NB4 (cell line): ENCODE results near the gene TMEM132C.

Experiments used
- DNase-seq: peaks from one replicate; pipeline ENCODE4 v3.0.0; 2010; ENCODE audit warnings: low read depth
- H3K4me3 ChIP-seq: one replicate; pipeline ENCODE4 v1.5.1; 2011; ENCODE audit warnings: mild to moderate bottlenecking, low read depth, low read length, moderate library complexity
- MAX ChIP-seq: IDR thresholded peaks from 2 replicates; pipeline ENCODE4 v1.6.1; 2011; ENCODE audit warnings: low read depth, low read length
- MYC ChIP-seq: IDR thresholded peaks from 2 replicates; pipeline ENCODE4 v1.6.1; 2011; ENCODE audit warnings: low read depth, low read length
- POLR2A ChIP-seq: IDR thresholded peaks from 2 replicates; pipeline ENCODE4 v1.6.1; 2011; ENCODE audit warnings: mild to moderate bottlenecking; ENCODE audit not compliant: insufficient read length; ENCODE audit errors: extremely low read depth
- TF ChIP-seq, protein P1 (sequence below): IDR thresholded peaks from one replicate; pipeline ENCODE4 v1.5.1; 2012; ENCODE audit warnings: low read depth, low read length

TMEM132C gene

DNA sequence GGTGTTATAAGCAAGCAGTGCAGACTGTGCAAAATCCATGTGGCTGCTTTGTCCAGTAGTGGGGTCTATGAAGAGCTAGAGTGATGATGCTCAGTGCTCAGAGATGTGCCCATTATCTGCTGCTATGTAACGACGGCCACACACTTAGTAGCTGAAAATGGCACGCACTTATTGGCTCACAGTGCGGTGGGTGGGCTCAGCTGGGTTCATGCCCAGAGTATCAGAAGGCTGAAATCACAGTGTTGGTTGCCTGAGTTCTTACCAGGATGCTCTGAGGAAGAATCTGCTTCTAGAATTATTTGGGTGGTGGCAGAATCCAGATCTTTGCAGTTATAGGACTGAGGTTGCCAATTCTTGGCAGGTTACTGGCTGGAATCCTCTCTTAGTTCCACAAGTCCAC, 432.1 kb downstream of the TMEM132C start:
- no peak for DNase-seq
- TF ChIP-seq, protein P1, sequence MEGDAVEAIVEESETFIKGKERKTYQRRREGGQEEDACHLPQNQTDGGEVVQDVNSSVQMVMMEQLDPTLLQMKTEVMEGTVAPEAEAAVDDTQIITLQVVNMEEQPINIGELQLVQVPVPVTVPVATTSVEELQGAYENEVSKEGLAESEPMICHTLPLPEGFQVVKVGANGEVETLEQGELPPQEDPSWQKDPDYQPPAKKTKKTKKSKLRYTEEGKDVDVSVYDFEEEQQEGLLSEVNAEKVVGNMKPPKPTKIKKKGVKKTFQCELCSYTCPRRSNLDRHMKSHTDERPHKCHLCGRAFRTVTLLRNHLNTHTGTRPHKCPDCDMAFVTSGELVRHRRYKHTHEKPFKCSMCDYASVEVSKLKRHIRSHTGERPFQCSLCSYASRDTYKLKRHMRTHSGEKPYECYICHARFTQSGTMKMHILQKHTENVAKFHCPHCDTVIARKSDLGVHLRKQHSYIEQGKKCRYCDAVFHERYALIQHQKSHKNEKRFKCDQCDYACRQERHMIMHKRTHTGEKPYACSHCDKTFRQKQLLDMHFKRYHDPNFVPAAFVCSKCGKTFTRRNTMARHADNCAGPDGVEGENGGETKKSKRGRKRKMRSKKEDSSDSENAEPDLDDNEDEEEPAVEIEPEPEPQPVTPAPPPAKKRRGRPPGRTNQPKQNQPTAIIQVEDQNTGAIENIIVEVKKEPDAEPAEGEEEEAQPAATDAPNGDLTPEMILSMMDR: no peak
- TF ChIP-seq POLR2A (no peak), MAX (no peak), MYC (no peak)
- no peak overlapping the region for H3K4me3 ChIP-seq

DNA sequence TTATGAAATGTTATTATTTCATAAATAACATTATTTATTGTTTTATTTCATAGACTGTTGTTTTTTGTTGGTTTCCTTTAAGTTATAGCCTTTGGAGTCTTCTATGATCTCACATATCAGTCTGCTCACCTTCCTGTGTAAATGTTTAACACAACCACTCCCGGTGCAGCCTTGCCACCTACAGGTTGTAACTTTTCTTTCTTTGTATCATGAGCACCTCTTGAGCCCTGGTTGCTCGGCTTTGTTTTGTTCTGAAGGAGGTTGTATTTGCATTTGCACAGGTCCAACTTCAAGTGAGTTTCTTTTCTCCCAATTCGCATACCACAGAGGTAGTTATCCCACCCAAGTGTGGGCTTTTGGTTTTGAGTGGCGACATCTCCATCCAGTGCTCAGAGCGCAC, 435.4 kb downstream of the TMEM132C start:
- no peak overlapping the region for H3K4me3 ChIP-seq
- TF ChIP-seq POLR2A (no peak), MAX (no peak), MYC (no peak)
- TF ChIP-seq, protein P1: no peak
- DNase-seq: no peak

DNA sequence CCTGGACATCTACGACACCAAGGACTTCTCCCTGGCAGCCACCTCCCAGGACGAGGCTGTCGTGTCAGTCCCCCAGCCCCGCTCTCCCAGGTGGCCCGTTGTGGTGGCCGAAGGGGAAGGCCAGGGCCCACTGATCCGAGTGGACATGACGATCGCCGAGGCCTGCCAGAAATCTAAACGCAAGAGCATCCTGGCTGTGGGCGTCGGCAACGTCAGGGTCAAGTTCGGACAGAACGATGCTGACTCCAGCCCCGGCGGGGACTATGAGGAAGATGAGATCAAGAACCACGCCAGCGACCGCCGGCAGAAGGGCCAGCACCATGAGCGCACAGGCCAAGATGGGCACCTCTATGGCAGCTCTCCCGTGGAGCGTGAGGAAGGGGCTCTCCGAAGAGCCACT, 438.2 kb downstream of the TMEM132C start:
- DNase-seq: no peak
- no peak overlapping the region for H3K4me3 ChIP-seq
- TF ChIP-seq MYC (no peak), POLR2A (no peak), MAX (no peak)
- TF ChIP-seq, protein P1: no peak

- no peak overlapping the region for H3K4me3 ChIP-seq
- TF ChIP-seq MAX: no peak
- TF ChIP-seq, protein P1: no peak
- TF ChIP-seq POLR2A: no peak
- TF ChIP-seq MYC: no peak
- DNase-seq: no peak
These were observed 440.5 kb downstream of the TMEM132C start for GRCh38 chr12:128707488-128707887.

DNA sequence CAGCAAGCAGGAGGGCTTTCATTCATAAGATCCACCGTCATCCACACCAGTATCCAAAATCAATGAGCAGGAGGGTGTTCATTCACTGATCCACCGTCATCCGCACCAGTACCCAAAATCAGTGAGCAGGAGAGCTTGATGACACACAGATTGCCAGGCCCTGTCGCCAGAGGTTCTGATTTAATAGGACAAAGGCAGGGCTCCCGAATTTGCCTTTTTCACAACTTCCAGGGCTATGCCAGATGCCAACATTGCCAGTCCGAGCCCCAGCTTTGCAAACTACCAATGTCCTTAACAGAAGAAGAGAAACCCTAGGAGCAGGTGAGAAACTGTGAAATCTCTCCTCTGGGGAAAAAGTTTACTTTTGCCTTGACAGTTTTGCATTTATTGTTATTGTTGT, 441.8 kb downstream of the TMEM132C start:
- DNase-seq: no peak
- H3K4me3 ChIP-seq: no peak overlapping the region
- TF ChIP-seq, protein P1: no peak
- TF ChIP-seq POLR2A (no peak), MAX (no peak), MYC (no peak)

- no peak overlapping the region for H3K4me3 ChIP-seq
- DNase-seq: no peak
- no peak for TF ChIP-seq POLR2A
- TF ChIP-seq MAX: no peak
- no peak for TF ChIP-seq MYC
These were observed 442.7 kb downstream of the TMEM132C start for GRCh38 chr12:128709660-128710059.

GRCh38 chr12:128711486-128711885, 444.5 kb downstream of the TMEM132C start:
- no peak for TF ChIP-seq MYC
- TF ChIP-seq MAX: no peak
- TF ChIP-seq POLR2A: no peak
- TF ChIP-seq, protein P1: no peak
- no peak for DNase-seq
- H3K4me3 ChIP-seq: no peak overlapping the region
